Thoracic aorta (tissue), 2 donors: ENCODE results near the gene COPS4. TPM values are rescaled to one million over a fixed set of nuclear protein-coding genes. Genes with fewer than 3 reads are reported as not detected.
A peak's percentile ranks its signal among the peaks of the same experiment; 100 is the strongest.
"Not testable (repeated sequence)": the region's sequence is repeated elsewhere in the genome, so short reads cannot be mapped to it uniquely, and the experiment has no call there.

ENCODE experiments used
- ATAC-seq: fragments of 150-250 bp; one replicate; pipeline ENCODE4 v1.8.0; 2017; ENCODE audit warnings: low read depth; ENCODE audit not compliant: insufficient number of reproducible peaks, low FRiP score
- DNase-seq: peaks from one replicate; pipeline ENCODE4 v3.0.0-alpha.2; 2020; ENCODE audit warnings: low spot score
- H3K27ac ChIP-seq, 2 donors: fragments of 200-600 bp; sonication (generic); 1 replicate in 1 of 2; 2 replicates in 1 of 2; pipeline ENCODE4 v1.5.1; 2016; ENCODE audit warnings: mild to moderate bottlenecking in 2 of 2, moderate library complexity in 2 of 2
- H3K27me3 ChIP-seq: fragments of 200-600 bp; sonication (generic); replicated peaks from 2 replicates; pipeline ENCODE4 v1.6.0; 2016; ENCODE audit warnings: mild to moderate bottlenecking; ENCODE audit not compliant: insufficient read depth
- H3K36me3 ChIP-seq: fragments of 200-600 bp; sonication (generic); one replicate; pipeline ENCODE4 v1.5.1; 2016
- H3K4me1 ChIP-seq, 2 donors: fragments of 200-600 bp; sonication (generic); 1 replicate in 1 of 2; 2 replicates in 1 of 2; pipeline versions ENCODE4 v1.5.1 to v1.6.0; 2016; ENCODE audit warnings: low read depth in 2 of 2, mild to moderate bottlenecking in 1 of 2; ENCODE audit not compliant: control insufficient read depth in 1 of 2
- H3K4me3 ChIP-seq: fragments of 200-600 bp; sonication (generic); 2 replicates; pipeline ENCODE4 v1.5.1; 2016; ENCODE audit warnings: mild to moderate bottlenecking
- H3K9me3 ChIP-seq: fragments of 200-600 bp; sonication (generic); 2 replicates; pipeline ENCODE4 v1.5.1; 2016
- total RNA-seq, 2 donors: library from RNA; depleted of rRNA; stranded (reverse); fragments of >200 nt; gene quantifications; one replicate each; pipeline versions ENCODE4 v1.1.0 to v1.2.3, GENCODE V29; 2016
- TF ChIP-seq, protein P1 (sequence below): fragments of 200-600 bp; sonication (generic); IDR thresholded peaks from one replicate; pipeline ENCODE4 v1.5.1; 2019; ENCODE audit warnings: antibody characterized with exemption

The COPS4 gene
- total RNA-seq, 2 donors from 2014 or later: 40.3 to 70.7 TPM

DNA sequence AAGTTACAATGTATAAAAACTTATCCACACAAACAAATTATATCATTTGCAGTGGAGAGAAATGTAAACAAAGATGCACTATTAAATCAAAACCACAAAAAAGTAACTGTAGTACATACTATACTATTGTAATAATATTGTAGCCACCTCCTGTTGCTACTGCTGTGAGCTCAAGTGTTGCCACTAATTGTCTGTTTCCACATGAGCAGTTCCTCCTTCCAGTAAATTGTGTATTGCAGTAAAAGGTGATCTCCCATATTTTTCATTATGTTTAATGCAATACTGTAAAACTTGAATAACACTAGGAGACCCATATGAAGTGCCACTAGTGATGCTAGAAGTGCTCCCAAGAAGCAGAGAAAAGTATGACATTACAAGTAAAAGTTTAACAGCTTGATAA, 36.1 kb upstream of the COPS4 start:
- no peaks in the 10 kb centered on the region for H3K36me3 ChIP-seq
- no peaks in the 10 kb centered on the region for H3K27me3 ChIP-seq
- DNase-seq: no peak
- H3K4me1 ChIP-seq: no peaks in the 10 kb centered on the region
- no peak overlapping the region for H3K4me3 ChIP-seq
- no peak for ATAC-seq
- no peak overlapping the region for H3K27ac ChIP-seq
- TF ChIP-seq, protein P1, sequence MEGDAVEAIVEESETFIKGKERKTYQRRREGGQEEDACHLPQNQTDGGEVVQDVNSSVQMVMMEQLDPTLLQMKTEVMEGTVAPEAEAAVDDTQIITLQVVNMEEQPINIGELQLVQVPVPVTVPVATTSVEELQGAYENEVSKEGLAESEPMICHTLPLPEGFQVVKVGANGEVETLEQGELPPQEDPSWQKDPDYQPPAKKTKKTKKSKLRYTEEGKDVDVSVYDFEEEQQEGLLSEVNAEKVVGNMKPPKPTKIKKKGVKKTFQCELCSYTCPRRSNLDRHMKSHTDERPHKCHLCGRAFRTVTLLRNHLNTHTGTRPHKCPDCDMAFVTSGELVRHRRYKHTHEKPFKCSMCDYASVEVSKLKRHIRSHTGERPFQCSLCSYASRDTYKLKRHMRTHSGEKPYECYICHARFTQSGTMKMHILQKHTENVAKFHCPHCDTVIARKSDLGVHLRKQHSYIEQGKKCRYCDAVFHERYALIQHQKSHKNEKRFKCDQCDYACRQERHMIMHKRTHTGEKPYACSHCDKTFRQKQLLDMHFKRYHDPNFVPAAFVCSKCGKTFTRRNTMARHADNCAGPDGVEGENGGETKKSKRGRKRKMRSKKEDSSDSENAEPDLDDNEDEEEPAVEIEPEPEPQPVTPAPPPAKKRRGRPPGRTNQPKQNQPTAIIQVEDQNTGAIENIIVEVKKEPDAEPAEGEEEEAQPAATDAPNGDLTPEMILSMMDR: no peak
- H3K9me3 ChIP-seq: no peaks in the 10 kb centered on the region

DNA sequence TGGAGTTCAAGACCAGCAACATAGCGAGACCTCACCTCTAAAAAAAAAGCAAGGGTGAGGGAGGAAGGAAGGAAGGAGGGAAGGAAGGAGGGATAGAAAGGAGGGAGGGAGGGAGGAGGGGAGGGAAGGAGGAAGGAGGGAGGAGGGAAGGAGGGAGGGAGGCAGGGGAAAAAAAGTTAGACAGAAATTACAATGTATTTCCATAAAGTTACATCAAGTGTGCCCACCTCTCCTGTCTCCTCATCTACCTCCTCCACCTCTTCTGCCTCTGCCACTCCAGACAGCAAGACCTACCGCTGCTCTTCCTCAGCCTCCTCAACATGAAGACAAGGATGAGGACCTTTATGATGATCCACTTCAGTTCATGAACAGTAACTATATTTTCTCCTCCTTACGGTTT, 32.7 kb upstream of the COPS4 start:
- ATAC-seq (no peak), DNase-seq (no peak)
- Histone ChIP-seq H3K36me3 (no peaks in the 10 kb centered on the region), H3K27me3 (no peaks in the 10 kb centered on the region), H3K9me3 (no peaks in the 10 kb centered on the region), H3K4me1 (no peaks in the 10 kb centered on the region), H3K4me3 (no peak overlapping the region), H3K27ac (no peak overlapping the region)
- TF ChIP-seq, protein P1: no peak

DNA sequence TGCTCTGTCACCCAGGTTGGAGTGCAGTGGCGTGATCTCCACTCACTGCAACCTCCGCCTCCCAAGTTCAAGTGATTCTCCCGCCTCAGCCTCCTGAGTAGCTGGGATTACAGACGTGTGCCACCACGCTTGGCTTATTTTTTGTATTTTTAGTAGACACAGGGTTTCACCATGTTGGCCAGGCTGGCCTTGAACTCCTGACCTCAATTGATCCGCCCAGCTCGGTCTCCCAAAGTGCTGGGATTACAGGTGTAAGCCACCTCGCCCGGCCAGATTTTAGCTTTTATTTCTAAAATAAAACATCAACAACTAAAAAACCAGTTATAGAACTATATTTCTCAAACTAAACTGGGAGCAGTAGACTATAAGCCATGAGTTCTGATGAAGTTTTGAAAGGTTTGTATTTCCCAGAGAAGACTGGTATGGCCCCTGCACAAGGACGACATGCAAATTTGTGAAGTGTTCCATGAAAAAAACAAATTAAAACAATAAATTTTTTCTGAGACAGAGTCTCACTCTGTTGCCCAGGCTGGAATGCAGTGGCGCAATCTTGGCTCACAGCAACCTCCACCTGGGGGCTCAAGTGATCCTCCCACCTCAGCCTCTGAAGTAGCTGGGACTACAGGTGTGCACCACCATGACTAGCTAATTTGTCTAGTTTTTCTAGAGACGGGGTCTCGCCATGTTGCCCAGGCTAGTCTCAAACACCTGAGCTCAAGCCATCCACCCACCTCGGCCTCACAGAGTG, 31.8 kb upstream of the COPS4 start:
- not testable (repeated sequence) for H3K4me3 ChIP-seq, H3K27me3 ChIP-seq, ATAC-seq, H3K27ac ChIP-seq, H3K36me3 ChIP-seq, H3K4me1 ChIP-seq, H3K9me3 ChIP-seq, DNase-seq

DNA sequence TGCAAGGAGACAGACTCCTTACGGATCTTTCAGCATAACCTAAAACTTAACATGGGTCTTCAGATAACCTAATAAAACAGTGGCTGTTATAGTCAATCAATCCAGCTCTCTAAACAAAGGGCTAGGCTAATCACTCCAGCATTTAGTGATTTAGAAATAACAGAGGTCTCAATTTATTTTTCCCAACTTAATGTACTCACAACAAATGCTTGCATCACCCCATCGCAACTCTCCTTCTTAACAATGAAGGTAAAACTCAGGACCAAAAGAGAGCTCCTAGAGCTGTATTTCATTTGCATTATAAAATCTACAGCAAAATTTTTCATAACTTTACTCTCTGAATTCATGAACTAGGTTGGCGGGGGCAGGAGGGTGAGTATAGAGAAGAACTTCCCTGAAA, 25.5 kb upstream of the COPS4 start:
- peak overlapping the region; percentile 97 for H3K4me3 ChIP-seq
- no peak for DNase-seq
- H3K36me3 ChIP-seq: no peaks in the 10 kb centered on the region
- no peaks in the 10 kb centered on the region for H3K27me3 ChIP-seq
- H3K4me1 ChIP-seq: peaks cover 26 to 31% of the 10 kb centered on the region in 2 donors
- TF ChIP-seq, protein P1: no peak
- ATAC-seq: no peak
- no peaks in the 10 kb centered on the region for H3K9me3 ChIP-seq
- H3K27ac ChIP-seq: peak overlapping the region in 1 of 2 donors; percentile 93

DNA sequence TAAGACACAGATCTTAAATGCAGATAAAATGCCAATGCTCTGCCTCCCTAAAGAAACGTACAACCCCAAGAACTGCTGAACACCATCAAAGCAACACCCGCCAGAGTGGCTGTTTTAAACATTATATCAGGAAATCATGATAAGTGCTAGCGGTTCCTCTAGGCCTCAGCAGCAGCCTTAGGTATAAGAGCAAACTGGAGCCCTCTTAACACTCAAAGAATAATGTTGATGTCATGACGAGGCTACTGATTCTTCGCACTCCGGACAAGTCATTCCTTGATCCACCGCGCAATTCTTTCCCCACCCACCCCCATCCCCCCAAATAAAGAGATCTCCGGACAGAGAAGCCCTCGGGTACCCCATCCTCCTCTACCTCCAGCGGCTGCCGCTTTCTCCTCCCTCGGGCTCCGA, 24.9 kb upstream of the COPS4 start:
- ATAC-seq (no peak), DNase-seq (no peak)
- TF ChIP-seq, protein P1: no peak
- peaks cover 26 to 31% of the 10 kb centered on the region in 2 donors for H3K4me1 ChIP-seq
- no peaks in the 10 kb centered on the region for H3K27me3 ChIP-seq
- peak overlapping the region; percentile 93 to 95 for H3K27ac ChIP-seq
- no peaks in the 10 kb centered on the region for H3K9me3 ChIP-seq
- H3K4me3 ChIP-seq: peak overlapping the region; percentile 97
- H3K36me3 ChIP-seq: no peaks in the 10 kb centered on the region
